AG04450 (cell line): Measurements from ENCODE around the gene SPEF1. TPM values are rescaled to one million over a fixed set of nuclear protein-coding genes. Genes with fewer than 3 reads are reported as not detected.

Experiments
- polyA plus RNA-seq: library from polyadenylated mRNA; depleted of rRNA; stranded (reverse); fragments of >200 nt; gene quantifications from 2 replicates; pipeline ENCODE4 v1.2.3, GENCODE V29; 2011; rRNA removed

The SPEF1 gene
- polyA plus RNA-seq, 1 experiment: 0.12 TPM

Other genes starting within 250 kb of the SPEF1 start
- not detected in 2 replicates for gene GFRA4, start 118.0 kb downstream of the SPEF1 start, polyA plus RNA-seq
- 16.3 and 18.3 TPM in 2 replicates for gene ADAM33, start 99.4 kb downstream of the SPEF1 start, polyA plus RNA-seq
- not detected in 2 replicates for gene SIGLEC1, start 68.8 kb downstream of the SPEF1 start, polyA plus RNA-seq
- gene HSPA12B, start 48.8 kb downstream of the SPEF1 start, polyA plus RNA-seq: 0.05 and 0.09 TPM in 2 replicates
- 22.6 and 29.2 TPM in 2 replicates for gene ADISSP, start 13.7 kb downstream of the SPEF1 start, polyA plus RNA-seq
- gene CENPB, start 5.3 kb upstream of the SPEF1 start, polyA plus RNA-seq: 29.7 and 37.0 TPM in 2 replicates
- 57.3 and 58.9 TPM in 2 replicates for gene CDC25B, start 14.9 kb upstream of the SPEF1 start, polyA plus RNA-seq
- 7.8 and 11.7 TPM in 2 replicates for gene AP5S1, start 39.1 kb upstream of the SPEF1 start, polyA plus RNA-seq
- gene MAVS, start 65.4 kb upstream of the SPEF1 start, polyA plus RNA-seq: 16.4 and 18.2 TPM in 2 replicates
- 24.9 and 32.2 TPM in 2 replicates for gene PANK2, start 107.9 kb upstream of the SPEF1 start, polyA plus RNA-seq
- gene RNF24, start 234.1 kb upstream of the SPEF1 start, polyA plus RNA-seq: 24.7 and 30.8 TPM in 2 replicates